ENCODE data around the gene CR1. TPM values are rescaled to one million over a fixed set of nuclear protein-coding genes. Genes with fewer than 3 reads are reported as not detected.
A peak's percentile ranks its signal among the peaks of the same experiment; 100 is the strongest.
"Not testable (repeated sequence)": the region's sequence is repeated elsewhere in the genome, so short reads cannot be mapped to it uniquely, and the experiment has no call there.

Gene CR1
- total and polyA plus RNA-seq, 2 experiments from 2014 or later, result 0.65 to 0.76 TPM

DNA sequence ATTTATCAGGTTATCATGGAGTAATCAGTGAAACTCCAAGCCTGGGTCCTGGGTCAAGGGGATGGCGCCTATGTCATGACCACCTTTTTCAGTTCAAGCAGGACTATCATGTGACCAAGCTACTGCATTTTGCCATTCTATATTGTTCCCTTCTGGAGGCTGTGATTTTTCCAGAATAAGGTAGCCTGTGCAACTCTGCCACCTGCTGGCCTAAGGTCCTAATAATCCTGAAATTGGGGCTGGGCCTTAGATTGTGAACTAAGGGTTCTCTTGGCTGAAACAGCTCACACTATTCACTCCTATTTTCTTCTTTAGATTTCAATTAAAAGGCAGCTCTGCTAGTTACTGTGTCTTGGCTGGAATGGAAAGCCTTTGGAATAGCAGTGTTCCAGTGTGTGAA is 32.4 kb downstream of the CR1 start:
- H3K27ac Mint-ChIP-seq; DNase-seq (ENCODE audit: low spot score); H3K4me3 Mint-ChIP-seq; H3K27me3 Mint-ChIP-seq (ENCODE audit: insufficient read depth, low read depth, poor library complexity); H3K36me3 ChIP-seq (ENCODE audit: insufficient read depth); H3K4me1 ChIP-seq (ENCODE audit: insufficient read depth); H3K27ac ChIP-seq (ENCODE audit: low read depth); H3F3A ChIP-seq (replicated peaks; ENCODE audit: low read depth); H4K20me1 ChIP-seq (replicated peaks; ENCODE audit: insufficient read depth); H3K4me3 ChIP-seq; H3K9me3 Mint-ChIP-seq; H3K4me1 Mint-ChIP-seq; H3K27me3 ChIP-seq (ENCODE audit: insufficient read depth); H3K4me2 ChIP-seq; H3K9me2 ChIP-seq (ENCODE audit: insufficient read depth); H3K79me2 ChIP-seq (replicated peaks; ENCODE audit: insufficient read depth); H2AFZ ChIP-seq; H3K36me3 Mint-ChIP-seq (ENCODE audit: low read depth): not testable (repeated sequence)
- peak; percentile 92 for ATAC-seq

DNA sequence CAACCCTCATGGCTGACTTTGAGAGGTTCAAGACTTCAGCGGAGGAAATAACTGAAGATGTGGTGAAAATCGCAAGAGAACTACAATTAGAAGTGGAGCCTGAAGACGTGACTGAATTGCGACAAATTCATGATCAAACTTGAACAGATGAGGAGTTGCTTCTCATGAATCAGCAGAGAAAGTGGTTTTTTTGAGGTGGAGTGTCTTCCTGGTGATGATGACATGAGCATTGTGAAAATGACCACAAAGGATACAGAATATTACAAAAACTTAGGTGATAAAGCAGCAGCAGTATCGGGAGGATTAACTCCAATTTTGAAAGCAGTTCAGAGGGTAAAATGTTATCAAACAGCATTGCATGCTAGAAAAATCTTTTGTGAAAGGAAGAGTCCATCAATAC is 40.3 kb downstream of the CR1 start:
- not testable (repeated sequence) for H3K9me2 ChIP-seq (ENCODE audit: insufficient read depth); H3K27me3 Mint-ChIP-seq (ENCODE audit: insufficient read depth, low read depth, poor library complexity); H2AFZ ChIP-seq; ATAC-seq; H3K4me1 Mint-ChIP-seq; H3K27ac Mint-ChIP-seq; H3K4me1 ChIP-seq (ENCODE audit: insufficient read depth); H3K4me3 ChIP-seq; H3K4me3 Mint-ChIP-seq; H3K27me3 ChIP-seq (ENCODE audit: insufficient read depth); H3K4me2 ChIP-seq; H3K36me3 ChIP-seq (ENCODE audit: insufficient read depth); H4K20me1 ChIP-seq (replicated peaks; ENCODE audit: insufficient read depth); H3K9me3 Mint-ChIP-seq; DNase-seq (ENCODE audit: low spot score); H3K36me3 Mint-ChIP-seq (ENCODE audit: low read depth); H3K27ac ChIP-seq (ENCODE audit: low read depth); H3K79me2 ChIP-seq (replicated peaks; ENCODE audit: insufficient read depth); H3F3A ChIP-seq (replicated peaks; ENCODE audit: low read depth)

DNA sequence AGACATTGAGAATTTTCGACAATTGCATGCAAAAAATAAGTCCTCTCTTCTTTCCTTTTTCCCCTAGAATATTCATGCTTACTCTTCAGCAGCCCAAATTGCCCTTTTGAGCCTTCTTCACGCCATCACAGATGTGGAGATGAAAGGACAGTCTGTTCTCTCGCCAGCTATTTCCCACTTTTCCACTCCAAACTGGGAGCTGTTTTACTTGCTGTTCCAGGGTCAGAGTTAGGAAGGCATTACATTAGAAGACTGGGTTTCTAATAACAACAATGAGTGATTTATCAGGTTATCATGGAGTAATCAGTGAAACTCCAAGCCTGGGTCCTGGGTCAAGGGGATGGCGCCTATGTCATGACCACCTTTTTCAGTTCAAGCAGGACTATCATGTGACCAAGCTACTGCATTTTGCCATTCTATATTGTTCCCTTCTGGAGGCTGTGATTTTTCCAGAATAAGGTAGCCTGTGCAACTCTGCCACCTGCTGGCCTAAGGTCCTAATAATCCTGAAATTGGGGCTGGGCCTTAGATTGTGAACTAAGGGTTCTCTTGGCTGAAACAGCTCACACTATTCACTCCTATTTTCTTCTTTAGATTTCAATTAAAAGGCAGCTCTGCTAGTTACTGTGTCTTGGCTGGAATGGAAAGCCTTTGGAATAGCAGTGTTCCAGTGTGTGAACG is 50.9 kb downstream of the CR1 start:
- H3K27ac ChIP-seq (ENCODE audit: low read depth); H2AFZ ChIP-seq; H4K20me1 ChIP-seq (replicated peaks; ENCODE audit: insufficient read depth); H3K4me3 ChIP-seq; H3F3A ChIP-seq (replicated peaks; ENCODE audit: low read depth); H3K27ac Mint-ChIP-seq; H3K27me3 Mint-ChIP-seq (ENCODE audit: insufficient read depth, low read depth, poor library complexity); H3K79me2 ChIP-seq (replicated peaks; ENCODE audit: insufficient read depth); H3K4me2 ChIP-seq; H3K4me1 ChIP-seq (ENCODE audit: insufficient read depth); H3K27me3 ChIP-seq (ENCODE audit: insufficient read depth); H3K36me3 ChIP-seq (ENCODE audit: insufficient read depth); H3K36me3 Mint-ChIP-seq (ENCODE audit: low read depth); H3K4me1 Mint-ChIP-seq; H3K9me3 Mint-ChIP-seq; DNase-seq (ENCODE audit: low spot score); H3K4me3 Mint-ChIP-seq; H3K9me2 ChIP-seq (ENCODE audit: insufficient read depth): not testable (repeated sequence)
- ATAC-seq, result peak; percentile 92

DNA sequence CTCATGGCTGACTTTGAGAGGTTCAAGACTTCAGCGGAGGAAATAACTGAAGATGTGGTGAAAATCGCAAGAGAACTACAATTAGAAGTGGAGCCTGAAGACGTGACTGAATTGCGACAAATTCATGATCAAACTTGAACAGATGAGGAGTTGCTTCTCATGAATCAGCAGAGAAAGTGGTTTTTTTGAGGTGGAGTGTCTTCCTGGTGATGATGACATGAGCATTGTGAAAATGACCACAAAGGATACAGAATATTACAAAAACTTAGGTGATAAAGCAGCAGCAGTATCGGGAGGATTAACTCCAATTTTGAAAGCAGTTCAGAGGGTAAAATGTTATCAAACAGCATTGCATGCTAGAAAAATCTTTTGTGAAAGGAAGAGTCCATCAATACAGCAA is 58.9 kb downstream of the CR1 start:
- not testable (repeated sequence) for H2AFZ ChIP-seq; DNase-seq (ENCODE audit: low spot score); H3K36me3 Mint-ChIP-seq (ENCODE audit: low read depth); ATAC-seq; H4K20me1 ChIP-seq (replicated peaks; ENCODE audit: insufficient read depth); H3K4me3 Mint-ChIP-seq; H3K36me3 ChIP-seq (ENCODE audit: insufficient read depth); H3K4me2 ChIP-seq; H3K27ac Mint-ChIP-seq; H3K4me1 Mint-ChIP-seq; H3F3A ChIP-seq (replicated peaks; ENCODE audit: low read depth); H3K27ac ChIP-seq (ENCODE audit: low read depth); H3K4me1 ChIP-seq (ENCODE audit: insufficient read depth); H3K4me3 ChIP-seq; H3K27me3 ChIP-seq (ENCODE audit: insufficient read depth); H3K27me3 Mint-ChIP-seq (ENCODE audit: insufficient read depth, low read depth, poor library complexity); H3K9me3 Mint-ChIP-seq; H3K9me2 ChIP-seq (ENCODE audit: insufficient read depth); H3K79me2 ChIP-seq (replicated peaks; ENCODE audit: insufficient read depth)

Measured in GM23338 (cell line).